ENCODE measurements around the gene SH3GL3.

SH3GL3 gene

GRCh38 chr15:83515164-83515563, 68.0 kb downstream of the SH3GL3 start:
- no peak for TF ChIP-seq CTCF (IDR thresholded peaks at IDR 0.05; ENCODE audit: borderline replicate concordance, insufficient read depth, low read depth, low read length)
- no peak overlapping the region for H3K4me3 ChIP-seq (ENCODE audit: low read depth, low read length)

GRCh38 chr15:83516935-83517334, 69.8 kb downstream of the SH3GL3 start:
- no peak overlapping the region for H3K4me3 ChIP-seq (ENCODE audit: low read depth, low read length)
- no peak for TF ChIP-seq CTCF (IDR thresholded peaks at IDR 0.05; ENCODE audit: borderline replicate concordance, insufficient read depth, low read depth, low read length)

GRCh38 chr15:83526319-83526718, 79.2 kb downstream of the SH3GL3 start:
- no peak for TF ChIP-seq CTCF (IDR thresholded peaks at IDR 0.05; ENCODE audit: borderline replicate concordance, insufficient read depth, low read depth, low read length)
- H3K4me3 ChIP-seq (ENCODE audit: low read depth, low read length): no peak overlapping the region

GRCh38 chr15:83533410-83533962, 86.3 kb downstream of the SH3GL3 start:
- no peak for TF ChIP-seq CTCF (IDR thresholded peaks at IDR 0.05; ENCODE audit: borderline replicate concordance, insufficient read depth, low read depth, low read length)
- no peak overlapping the region for H3K4me3 ChIP-seq (ENCODE audit: low read depth, low read length)

GRCh38 chr15:83537606-83538005, 90.5 kb downstream of the SH3GL3 start:
- no peak for TF ChIP-seq CTCF (IDR thresholded peaks at IDR 0.05; ENCODE audit: borderline replicate concordance, insufficient read depth, low read depth, low read length)
- H3K4me3 ChIP-seq (ENCODE audit: low read depth, low read length): no peak overlapping the region

GRCh38 chr15:83538682-83539081, 91.5 kb downstream of the SH3GL3 start:
- TF ChIP-seq CTCF (IDR thresholded peaks at IDR 0.05; ENCODE audit: borderline replicate concordance, insufficient read depth, low read depth, low read length): no peak

GRCh38 chr15:83545804-83546511, 98.8 kb downstream of the SH3GL3 start:
- TF ChIP-seq CTCF (IDR thresholded peaks at IDR 0.05; ENCODE audit: borderline replicate concordance, insufficient read depth, low read depth, low read length): no peak
- no peak overlapping the region for H3K4me3 ChIP-seq (ENCODE audit: low read depth, low read length)

More at GRCh38 chr15:83538682-83539081, 91.5 kb downstream of the SH3GL3 start:
- H3K4me3 ChIP-seq (ENCODE audit: low read depth, low read length): no peak overlapping the region

Data from GM12875 (cell line).